Measurements from ENCODE around the gene HEYL.
"Not testable (repeated sequence)": the region's sequence is repeated elsewhere in the genome, so short reads cannot be mapped to it uniquely, and the experiment has no call there.

The HEYL gene

DNA sequence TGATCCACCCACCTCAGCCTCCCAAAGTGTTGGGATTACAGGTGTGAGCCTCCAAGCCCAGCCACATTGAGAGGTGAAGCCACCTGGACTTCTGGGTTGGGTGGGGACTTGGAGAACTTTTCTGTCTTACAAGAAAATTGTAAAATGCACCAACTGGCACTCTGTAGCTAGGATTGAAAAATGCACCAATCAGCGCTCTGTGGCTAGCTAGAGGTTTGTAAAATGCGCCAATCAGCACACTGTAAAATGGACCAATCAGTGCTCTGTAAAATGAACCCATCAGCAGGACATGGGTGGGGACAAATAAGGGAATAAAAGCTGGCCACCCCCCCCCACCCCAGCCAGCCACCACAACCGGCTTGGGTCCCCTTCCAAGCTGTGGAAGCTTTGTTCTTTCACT, 35.8 kb downstream of the HEYL start:
- DNase-seq (ENCODE audit: low spot score), result not testable (repeated sequence)

DNA sequence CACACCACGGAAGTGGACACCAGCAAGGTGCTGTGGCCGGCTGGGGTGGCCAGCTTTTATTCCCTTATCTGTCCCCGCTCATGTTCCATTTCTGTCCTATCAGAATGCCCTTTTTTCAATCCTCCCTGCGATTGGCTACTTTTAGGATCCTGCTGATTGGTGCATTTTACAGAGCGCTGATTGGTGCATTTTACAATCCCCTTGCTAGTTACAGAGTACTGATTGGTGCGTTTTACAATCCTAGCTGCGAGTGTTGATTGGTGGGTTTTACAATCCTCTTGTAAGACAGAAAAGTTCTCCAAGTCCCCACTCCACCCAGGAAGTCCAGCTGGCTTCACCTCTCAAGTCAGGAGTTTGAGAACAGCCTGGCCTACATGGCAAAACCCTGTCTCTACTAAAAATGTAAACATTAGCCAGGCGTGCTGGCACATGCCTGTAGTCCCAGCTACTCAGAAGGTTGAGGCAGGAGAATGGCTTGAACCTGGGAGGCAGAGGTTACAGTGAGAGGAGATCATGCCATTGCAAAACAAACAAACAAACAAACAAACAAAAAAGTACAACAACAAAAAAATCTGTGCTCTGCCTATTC, 37.7 kb downstream of the HEYL start:
- not testable (repeated sequence) for DNase-seq (ENCODE audit: low spot score)

DNA sequence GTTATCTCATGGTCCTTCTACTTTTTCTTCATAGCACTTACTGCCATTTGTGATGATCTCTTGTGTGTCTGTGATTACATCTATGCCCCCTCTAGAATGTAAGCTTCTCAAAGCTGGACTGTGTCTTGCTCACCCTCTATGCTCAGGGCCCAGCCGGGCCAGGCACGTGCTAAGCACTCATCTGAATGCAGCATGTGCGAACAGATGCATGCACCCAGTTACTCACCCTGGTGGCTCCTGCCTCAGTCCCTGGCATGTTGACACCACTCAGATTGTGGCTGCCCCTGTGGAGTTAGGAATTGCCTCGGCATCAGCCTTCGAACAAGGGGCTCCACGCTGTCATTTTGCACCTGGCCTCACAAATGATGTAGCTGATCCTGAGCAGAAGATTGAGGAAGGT, 43.3 kb downstream of the HEYL start:
- no peak for DNase-seq (ENCODE audit: low spot score)

DNA sequence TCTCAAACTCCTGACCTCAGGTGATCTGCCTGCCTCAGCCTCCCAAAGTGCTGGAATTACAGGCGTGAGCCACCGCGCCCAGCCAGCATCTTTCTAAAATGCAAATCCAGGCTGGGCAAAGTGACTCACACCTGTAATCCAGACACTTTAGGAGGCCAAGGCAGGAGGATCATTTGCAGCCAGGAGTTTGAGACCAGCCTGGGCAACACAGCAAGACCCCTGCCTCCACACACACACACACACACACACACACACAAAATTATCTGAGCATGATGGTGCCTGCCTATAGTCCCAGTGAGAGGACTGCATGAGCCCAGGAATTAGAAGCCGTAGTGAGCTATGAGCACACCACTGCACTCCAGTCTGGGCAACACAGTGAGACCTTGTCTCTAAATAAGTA, 46.1 kb downstream of the HEYL start:
- DNase-seq (ENCODE audit: low spot score), result no peak

DNA sequence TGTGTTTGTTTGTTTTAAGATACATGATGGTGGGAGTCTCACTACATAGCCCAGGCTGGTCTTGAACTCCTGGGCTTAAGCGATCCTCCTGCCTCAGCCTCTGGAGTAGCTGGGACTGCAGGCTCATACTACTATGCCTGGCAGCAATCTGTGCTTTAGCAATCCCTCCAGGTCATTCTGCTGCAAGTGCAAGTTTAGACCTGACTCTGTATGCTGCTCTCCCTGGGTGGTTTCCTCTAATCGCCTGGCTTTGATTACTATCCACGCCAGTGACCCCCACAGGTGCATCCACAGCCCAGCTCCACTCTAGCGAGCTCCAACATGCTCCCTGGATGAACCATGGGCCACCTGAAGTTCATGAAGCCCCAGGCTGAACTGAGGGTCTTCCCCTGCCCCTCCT, 47.4 kb downstream of the HEYL start:
- DNase-seq (ENCODE audit: low spot score), result no peak

DNA sequence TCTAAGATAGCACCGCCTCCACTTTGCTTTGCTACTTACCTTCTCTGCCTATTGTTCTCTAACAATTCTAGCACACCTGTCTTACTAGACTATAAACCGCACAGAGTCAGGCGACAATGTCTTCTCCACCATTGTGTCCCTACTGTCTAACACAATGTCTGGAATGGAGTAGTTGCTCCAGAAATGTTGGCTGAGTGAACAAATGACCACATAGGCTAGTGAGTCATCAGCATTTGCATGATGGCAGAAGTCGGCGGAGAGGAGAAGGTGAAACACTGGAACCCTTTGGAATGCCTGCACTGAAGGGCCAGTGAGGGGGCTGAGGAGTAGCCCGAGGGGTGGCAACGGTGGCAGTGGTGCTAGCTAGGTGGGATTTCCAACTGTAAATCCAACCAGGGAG, 48.9 kb downstream of the HEYL start:
- no peak for DNase-seq (ENCODE audit: low spot score)

DNA sequence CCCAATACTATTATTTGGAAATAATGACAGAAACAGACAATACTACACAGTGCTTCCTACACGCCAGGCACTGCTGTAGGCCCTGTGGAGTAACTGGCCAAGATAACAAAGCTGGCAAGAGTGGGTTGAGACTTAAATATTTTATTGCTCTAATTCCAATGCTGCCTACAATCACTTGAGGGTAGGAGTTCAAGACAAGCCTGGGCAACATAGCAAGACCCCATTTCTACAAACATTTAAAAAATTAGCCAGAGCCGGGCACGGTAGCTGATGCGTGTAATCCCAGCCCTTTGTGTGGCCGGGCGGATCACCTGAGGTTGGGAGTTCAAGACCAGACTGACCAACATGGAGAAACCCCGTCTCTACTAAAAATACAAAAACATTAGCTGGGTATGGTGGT, 53.5 kb downstream of the HEYL start:
- no peak for DNase-seq (ENCODE audit: low spot score)

DNA sequence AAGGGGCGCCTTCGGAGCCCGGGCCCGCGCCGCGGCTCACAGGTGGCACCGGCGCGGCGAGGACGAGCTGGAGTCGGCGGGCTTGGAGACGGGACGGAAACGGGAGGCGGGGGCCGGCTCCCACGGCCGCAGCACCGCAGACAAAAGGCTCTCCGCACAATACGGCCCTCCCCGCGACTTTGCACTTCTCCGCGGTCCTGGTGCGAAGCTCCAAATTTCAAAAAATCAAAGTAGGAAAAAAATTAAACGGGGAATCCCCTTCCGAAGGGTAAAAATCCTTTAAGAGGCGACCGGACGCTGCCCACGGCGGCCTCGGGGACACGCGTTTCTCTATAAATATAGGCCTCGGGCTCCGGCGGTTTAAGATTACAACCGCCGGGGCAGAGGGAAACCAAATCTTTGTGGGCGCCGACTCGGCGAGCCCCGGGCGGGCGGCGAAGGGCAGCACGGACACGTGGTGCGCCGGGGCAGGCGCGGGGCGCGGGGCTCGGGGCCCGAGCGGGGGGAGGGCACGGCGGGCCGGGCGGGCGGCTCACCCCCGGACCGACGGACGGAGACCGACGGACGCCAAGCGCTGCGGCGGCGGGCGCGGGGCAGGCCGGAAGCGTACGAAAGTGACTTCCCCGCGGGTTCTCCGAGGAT, 63.3 kb downstream of the HEYL start:
- peak; percentile 53 for DNase-seq (ENCODE audit: low spot score)

DNA sequence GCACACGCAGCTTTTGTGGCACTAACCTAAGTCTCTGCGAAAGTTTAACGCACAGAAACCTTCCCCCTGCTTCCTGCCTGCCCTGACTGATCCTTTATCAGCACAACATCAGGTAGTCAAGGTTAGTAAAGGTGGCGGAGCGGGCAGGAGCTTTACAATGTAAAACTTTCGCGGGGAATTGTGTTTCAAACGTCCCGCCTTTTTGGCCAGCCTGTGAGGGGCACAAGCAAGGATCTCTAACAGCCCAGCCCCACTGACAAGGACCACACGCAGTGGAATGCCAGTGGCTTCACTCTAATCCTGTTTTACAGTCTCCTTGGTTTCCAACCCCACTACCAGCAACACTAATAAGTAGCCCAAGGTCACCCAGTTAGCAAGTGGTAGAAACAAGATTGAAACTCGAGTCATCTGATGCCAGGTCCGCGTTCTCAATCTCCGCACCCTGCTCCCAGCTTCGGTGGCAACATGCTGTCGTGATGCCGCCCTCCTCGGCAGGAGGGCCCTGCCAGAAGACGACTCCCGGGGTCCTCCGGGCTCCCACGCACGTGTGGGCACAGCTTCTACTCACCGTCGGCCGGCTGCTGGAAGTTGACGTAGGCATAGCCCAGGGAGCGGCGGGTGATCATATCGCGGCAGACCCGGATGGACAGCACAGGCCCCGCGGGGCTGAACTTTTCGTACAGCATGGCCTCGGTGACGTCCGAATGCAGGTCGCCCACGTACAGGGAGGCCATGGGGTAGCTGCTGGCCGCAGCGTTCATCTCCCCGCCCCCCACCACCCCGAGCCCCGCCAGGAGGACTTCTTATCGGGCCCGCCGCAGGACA, 64.0 kb downstream of the HEYL start:
- DNase-seq (ENCODE audit: low spot score), result peak; percentile 46

DNA sequence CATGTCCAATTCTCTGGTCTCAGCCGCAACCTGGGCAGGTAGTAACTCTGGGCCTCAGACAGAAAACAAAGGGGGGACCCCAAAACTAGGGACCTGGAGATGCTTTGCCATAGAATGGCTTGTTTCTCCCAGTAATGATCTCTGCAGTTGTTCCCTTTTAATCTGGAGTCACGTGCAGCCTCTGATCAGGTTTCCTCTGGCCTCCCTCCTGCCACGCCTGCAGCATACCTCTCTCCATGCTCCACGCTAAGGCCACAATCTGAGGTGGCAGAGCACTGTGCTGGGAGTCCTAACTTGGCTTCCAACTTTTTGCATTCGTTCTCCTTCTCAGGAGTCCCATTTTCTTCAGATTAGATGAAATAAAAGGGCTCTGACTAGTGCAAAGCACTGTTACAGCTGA, 64.8 kb downstream of the HEYL start:
- no peak for DNase-seq (ENCODE audit: low spot score)

Data from germinal center (tissue), 1 donor.